CD4-positive, alpha-beta T cell treated with Interleukin-6 for 4 hours (primary cell): Measurements from ENCODE around the gene ITPA.

ENCODE experiments used
- DNase-seq: peaks from one replicate; pipeline ENCODE4 v3.0.0-alpha.2; 2020; ENCODE audit warnings: mixed read lengths

The ITPA gene

DNA sequence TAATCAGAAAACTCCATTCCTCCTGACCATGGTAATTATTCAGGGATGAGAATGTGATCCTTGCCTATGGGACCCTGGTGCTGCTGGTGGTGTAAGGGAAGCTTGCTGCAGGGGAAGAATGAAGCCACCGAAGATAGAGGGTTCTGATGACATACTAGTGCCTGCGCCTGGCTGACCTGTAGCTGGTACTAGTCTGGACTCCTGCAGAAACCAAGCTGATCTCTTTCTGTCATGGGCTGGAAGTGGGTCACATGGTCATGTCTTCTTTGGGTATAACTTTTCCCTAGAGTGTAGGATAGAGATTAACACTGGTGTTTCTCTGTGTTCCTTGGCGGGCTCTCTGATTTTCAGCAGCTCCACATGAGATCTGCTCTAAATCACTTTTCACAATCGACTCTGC is 38.3 kb downstream of the ITPA start:
- no peak for DNase-seq

DNA sequence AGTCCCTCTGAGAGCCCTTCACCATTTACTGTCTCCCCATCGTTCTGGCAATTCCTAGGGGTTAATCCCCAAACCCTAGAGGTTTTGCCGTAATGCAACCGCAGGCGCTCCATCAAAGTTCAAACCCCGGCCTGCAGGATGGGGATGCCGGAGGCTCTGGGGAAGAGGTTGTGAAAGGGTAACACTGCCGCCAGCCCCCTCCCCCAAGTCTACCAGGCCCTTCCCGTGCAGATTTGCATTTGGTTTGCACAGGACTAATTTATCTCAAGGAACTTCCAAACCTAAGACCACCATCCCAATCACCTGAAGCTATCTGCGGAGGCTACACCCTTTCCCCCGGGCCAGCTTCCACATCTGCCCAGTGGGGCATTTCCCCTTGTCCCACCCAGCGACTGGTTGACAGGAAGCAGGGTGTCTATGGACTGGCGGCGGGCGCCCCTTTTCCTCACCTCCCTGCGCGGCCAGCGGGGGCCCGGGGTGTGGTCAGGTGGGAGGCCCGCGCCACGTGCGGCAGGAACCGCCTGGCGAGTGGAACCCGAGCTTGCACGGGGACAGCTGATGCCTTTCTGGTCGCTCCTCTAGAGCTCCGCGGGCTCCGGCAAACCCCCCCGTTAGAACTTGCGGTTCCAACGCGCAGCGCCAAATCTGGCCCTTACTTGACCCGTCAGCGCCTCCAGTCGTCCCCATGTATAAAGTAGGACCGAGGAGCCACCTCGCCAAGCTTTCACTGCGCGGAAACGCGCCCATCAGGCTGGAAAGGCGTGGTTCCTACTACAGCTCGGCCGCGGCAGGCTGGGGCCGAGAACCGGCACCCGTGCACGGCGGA is 39.1 kb downstream of the ITPA start:
- peak; percentile 16 for DNase-seq

DNA sequence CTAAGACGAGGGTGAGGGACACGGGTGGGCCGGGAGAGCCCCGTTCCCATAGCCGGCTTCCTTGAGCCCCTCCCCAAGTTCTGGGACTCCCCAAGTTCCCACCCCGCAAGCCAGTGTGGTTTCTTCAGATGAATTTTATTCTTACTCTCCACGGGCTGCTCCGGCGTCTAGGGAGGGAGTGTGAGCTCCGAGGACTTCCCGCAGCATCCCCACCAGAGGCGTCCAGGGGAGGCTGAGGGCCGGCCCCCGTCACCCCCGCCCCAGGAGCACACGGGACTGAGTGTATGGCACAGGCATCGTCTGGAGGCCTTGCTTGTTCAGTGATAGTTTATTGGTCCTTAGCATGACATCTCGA is 39.7 kb downstream of the ITPA start:
- DNase-seq: no peak

DNA sequence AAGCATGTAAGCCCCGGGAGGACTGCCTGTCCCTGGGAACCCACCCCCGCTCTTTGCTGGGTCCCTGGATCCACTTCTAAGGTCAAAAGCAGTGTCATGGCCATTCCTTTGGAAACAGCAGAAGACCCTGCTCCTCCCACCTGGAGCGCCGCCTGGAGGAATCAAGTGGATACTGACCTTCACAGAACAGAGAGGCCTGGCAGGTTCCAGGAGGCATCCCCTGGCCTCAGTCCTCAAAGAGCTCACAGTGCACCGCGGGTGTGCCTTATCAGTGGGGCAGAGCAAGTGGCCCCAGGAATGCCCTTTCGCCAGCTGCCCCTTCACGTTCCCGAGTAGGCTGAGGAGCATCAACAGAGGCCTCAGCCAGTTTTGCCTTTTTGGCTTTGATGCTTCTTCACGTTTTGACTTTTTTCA is 40.8 kb downstream of the ITPA start:
- no peak for DNase-seq

DNA sequence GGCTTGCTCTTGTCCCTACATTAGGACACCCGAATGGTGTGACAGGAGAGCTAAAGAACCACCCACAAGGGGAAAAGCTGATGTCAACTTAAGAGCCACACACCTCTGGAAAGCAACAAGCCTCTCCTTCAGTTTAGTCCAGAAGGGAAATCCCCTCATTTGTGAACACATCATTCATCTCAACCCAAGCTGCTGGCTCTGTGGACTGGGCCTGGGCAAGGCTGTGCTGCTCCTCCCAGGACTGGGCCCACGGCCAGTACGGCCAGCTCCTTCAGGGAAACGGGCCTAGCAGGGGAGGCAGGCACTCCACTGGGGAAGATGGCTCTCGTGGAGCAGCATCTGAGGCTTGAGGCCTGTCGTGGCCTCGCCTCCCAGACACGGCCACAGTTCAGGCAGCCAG is 42.5 kb downstream of the ITPA start:
- DNase-seq: no peak

DNA sequence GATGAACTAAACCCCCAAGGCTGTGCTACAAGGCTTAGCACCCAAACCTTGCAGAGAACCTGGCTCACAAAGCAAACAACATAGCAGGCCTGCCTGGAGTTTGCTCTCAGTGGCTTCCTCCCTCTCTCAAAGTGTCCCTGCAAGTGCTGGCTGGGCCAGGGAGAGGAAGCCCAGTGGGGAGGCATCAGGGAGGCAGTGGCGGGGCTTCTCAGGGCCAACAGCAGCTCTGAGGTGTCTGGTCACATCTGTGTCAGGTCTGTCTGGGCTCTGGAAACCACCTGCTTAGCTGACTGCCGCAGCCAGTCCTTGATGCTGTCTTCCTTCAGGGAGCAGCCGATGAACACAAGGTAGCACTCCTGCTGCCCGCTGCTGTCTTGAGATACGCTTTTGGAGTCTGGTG is 46.4 kb downstream of the ITPA start:
- no peak for DNase-seq

DNA sequence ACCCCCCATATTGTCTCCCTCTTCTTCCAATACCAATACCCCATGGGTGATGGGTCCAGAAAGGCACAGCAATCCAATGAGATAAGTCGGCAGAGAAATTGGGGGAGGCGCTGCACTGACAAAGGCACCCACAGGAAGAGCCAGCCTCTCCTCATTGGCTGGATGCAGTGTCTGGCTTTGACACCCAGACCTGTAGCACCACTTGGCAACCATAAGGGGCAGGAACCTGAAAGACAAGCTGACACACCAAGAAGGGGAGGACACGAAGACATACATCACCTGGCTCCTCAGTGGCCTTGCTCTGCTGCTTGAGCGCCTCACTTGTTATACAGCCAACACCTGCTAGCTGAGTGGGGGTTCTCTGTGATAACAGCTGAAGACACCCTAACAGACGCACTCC is 49.1 kb downstream of the ITPA start:
- DNase-seq: no peak

DNA sequence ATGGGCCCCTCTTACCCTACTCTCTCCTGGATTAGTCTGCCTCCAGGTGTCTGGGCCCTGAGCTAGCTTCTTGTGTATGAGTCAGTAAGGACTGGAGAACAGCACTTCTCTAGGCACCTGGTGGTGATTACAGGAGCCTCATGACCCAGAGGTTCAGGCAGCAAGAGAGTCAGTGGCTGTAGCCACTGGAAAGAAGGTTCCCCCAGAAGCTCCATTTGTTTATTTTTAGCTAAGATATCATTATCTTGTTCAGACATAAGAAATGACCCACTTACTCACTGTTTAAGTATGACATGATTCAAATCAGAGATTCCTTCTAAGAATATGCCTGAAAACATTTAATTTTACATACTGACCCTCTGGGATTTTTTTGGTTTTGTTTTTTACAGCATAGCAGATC is 53.3 kb downstream of the ITPA start:
- DNase-seq: no peak

DNA sequence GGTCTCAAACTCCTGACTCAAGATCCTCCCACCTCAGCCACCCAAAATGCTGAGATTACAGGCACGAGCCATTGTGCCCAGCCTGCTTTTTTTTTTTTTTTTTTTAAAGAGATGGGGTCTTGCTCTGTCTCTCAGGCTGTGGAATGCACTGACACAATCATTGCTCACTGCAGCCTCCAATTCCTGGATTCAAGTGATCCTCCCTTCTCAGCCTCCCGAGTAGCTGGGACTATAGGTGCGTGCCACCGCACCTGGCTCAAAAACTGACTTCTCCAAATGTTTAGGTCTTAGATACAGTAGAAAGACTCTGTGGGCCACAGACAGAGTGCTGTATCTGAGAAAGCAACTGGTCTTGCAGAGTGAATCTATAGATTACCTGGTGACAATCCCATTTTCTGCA is 60.8 kb downstream of the ITPA start:
- no peak for DNase-seq

DNA sequence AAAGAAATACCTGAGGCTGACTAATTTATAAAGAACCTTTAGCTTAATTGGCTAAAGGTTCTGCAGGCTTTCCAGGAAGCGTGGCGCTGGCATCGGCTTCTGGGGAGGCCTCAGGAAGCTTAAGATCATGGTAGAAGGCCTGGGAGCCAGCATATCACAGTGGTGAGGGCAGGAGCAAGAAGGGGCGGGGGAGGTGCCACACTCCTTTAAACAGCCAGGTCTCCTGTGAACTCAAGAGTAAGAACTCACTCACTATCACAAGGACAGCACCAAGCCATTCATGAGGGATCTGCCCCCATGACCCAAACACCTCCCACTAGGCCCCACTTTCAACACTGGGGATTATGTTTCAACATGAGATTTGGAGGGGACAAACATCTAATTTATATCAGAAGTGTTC is 64.1 kb downstream of the ITPA start:
- DNase-seq: no peak
